NCI-H524 treated with DMSO at 0.1 percent for 48 hours (cell line): Measurements from ENCODE around the gene QPRT.
"Not testable (repeated sequence)": the region's sequence is repeated elsewhere in the genome, so short reads cannot be mapped to it uniquely, and the experiment has no call there.

Source experiments
- DNase-seq: peaks from one replicate; lab custom pipeline; 2025; lab: John Stamatoyannopoulos, UW

QPRT gene

GRCh38 chr16:29720703-29721102, 41.7 kb downstream of the QPRT start:
- DNase-seq, result no peak

- not testable (repeated sequence) for DNase-seq
Observed at GRCh38 chr16:29721167-29721879, 42.3 kb downstream of the QPRT start.

- no peak for DNase-seq
Observed at GRCh38 chr16:29726845-29727377, 47.9 kb downstream of the QPRT start.

GRCh38 chr16:29727452-29727851, 48.5 kb downstream of the QPRT start:
- no peak for DNase-seq

- DNase-seq, result peak; percentile 52
Observed at GRCh38 chr16:29729116-29729521, 50.1 kb downstream of the QPRT start.

GRCh38 chr16:29730649-29731048, 51.7 kb downstream of the QPRT start:
- DNase-seq, result no peak

GRCh38 chr16:29731768-29732601, 53.0 kb downstream of the QPRT start:
- not testable (repeated sequence) for DNase-seq

- no peak for DNase-seq
Observed at GRCh38 chr16:29734786-29735185, 55.8 kb downstream of the QPRT start.

GRCh38 chr16:29736112-29736511, 57.1 kb downstream of the QPRT start:
- no peak for DNase-seq

GRCh38 chr16:29736764-29737163, 57.8 kb downstream of the QPRT start:
- DNase-seq, result no peak

GRCh38 chr16:29737713-29738112, 58.7 kb downstream of the QPRT start:
- DNase-seq, result no peak

- DNase-seq, result no peak
Observed at GRCh38 chr16:29738514-29738913, 59.5 kb downstream of the QPRT start.

- DNase-seq, result not testable (repeated sequence)
Observed at GRCh38 chr16:29739927-29740629, 61.1 kb downstream of the QPRT start.

GRCh38 chr16:29740630-29741015, 61.6 kb downstream of the QPRT start:
- DNase-seq, result not testable (repeated sequence)

GRCh38 chr16:29742683-29743275, 63.8 kb downstream of the QPRT start:
- no peak for DNase-seq

- no peak for DNase-seq
Observed at GRCh38 chr16:29743475-29743826, 64.5 kb downstream of the QPRT start.

- no peak for DNase-seq
Observed at GRCh38 chr16:29743827-29744531, 65.0 kb downstream of the QPRT start.

- DNase-seq, result no peak
Observed at GRCh38 chr16:29744541-29745101, 65.6 kb downstream of the QPRT start.

GRCh38 chr16:29745121-29745852, 66.3 kb downstream of the QPRT start:
- DNase-seq, result no peak

- DNase-seq, result no peak
Observed at GRCh38 chr16:29745853-29746345, 66.9 kb downstream of the QPRT start, which contains the start of gene C16orf54. Gene C16orf54 (minus strand): TSS chr16:29745990. CDS start chr16:29744951, 1,039 bp downstream.
